ENCODE data around the gene CADPS.
A peak's percentile ranks its signal among the peaks of the same experiment; 100 is the strongest.

The CADPS gene

DNA sequence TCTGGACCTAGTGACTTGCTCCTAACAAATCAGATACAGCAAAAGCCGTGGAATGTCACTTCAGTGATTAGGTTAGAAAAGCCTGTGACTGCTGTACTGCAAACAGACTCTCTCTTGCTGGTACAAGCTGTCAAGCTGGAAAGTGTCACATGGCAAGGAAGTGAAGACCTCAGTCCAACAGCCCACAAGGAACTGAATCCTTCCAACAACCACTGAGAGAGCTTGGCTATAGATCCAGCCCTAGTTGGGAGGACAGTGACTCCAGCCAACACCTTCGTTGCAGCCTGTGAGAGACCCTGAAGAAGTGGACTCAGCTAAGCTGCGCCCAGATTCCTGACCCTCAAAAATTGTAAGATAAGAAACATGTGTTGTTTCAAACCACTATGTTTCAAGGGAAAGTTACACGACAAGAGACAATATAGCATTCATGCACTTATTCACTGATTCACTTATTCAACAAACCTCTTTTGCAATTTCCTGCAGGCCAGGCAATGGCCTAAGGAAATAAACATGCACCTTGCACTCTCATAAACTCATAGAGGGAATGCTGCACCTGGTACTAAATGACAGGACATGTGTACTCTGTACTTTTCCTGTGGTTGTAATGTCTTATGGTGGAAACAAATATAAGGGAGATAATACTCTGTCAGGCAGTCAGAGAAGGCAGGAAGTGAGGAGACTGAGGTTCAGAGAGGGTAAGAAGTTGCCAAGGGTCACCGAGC is 142.9 kb downstream of the CADPS start:
- no peak for DNase-seq

DNA sequence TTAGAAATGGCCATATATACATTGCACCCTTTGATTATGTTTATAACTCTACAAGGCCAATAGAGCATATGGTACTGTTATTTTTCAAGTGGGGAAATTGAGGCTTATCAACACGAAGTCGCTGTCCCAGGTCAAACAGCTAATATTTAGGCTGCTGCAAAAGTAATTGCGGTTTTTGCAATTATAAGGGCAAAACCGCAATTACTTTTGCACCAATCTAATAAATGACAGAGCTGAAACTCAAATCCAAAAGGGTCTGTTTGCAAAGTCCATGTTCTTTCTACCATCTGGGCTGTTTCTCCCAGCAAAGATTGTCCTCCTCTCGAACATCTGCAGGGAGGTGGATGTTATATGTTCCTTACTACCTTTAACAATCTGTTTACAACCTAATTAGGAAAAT is 147.2 kb downstream of the CADPS start:
- no peak for DNase-seq

DNA sequence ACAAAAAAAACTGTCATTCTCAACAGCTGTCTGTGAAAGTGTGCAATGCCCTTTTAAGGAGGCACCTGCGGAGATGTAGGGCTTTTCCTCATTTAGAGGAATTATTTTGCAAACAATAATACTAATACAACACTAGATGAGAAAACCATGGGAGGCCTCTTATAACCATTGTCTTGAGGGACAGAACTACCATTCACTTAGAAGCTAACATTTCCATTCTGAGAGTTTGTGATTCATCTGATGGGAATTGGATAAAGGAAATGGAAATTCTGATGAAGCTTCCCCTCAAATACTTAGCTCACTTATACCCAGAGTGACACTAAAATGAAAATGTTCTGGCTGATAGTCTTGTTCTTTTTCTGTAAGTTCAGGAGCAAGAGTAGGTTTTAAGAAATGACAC is 147.7 kb downstream of the CADPS start:
- DNase-seq, result no peak

DNA sequence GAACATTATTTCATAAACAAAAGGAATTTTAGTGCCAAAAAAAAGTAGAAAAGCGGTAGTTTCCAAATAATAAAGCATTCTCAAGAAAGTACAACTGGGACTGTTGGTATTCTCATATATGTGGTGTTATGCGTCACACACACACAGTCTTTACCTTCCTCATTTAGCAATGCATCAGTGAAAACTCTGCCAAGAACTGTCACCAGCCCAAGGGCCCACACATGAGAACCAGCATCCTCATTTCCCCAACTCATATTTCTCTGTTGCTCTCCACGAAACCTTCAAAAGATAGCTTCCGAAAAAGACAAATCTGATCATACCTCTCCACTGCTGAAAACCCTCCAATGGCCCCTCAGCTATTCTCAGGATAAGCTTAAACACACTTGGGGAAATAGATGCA is 150.7 kb downstream of the CADPS start:
- DNase-seq, result no peak

DNA sequence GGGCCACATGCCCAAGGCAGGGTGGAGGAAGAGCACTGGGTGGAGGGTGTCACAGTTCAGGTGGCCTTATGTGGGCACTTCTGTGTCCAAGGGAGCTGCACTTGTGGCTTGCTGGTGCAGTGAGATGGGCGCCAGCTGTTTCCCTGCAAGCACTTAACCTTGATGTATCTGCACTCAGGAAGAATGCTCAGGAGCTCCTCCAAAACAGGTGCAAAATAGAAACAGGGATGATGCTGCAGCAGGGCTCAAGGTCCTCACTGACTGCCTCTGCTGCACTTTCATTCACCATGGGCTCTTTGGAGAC is 151.3 kb downstream of the CADPS start:
- DNase-seq, result no peak

DNA sequence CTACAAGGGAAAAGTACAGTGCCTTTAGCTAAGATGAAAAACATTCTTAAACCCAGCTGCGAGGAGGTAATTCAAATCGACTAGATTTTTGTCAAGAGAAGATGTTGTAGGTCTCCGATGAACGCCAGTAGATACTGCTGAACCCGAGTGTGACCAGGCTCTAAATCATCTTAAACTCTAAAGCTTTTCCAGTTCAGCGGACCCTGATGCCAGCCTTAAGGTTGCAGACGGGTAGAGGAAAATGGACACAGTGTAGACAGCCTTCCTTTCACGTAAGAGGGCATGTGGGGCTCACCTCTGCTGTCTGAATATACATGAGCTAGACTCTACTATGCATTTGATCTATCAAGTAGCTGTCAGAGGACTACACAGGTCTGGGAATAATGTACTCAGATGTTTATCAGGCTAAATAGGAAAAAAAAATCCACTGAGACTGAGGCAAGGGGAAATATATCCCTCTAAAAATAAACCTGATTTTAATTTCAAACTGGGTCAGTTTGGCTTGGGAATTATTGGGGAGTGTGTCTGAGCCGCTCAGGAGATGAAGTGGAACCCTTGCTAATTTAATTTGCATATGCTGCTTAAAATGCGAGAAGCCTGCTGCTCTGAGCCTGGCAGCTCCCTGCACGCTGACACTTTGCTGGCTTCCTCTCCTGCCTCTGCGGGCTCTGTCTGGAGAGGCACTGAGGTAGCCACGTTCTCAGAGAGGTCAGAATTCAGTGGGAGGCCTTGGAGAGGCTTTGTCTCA is 151.9 kb downstream of the CADPS start:
- DNase-seq, result no peak

GRCh38 chr3:62722344-62722743 is 152.9 kb downstream of the CADPS start:
- DNase-seq, result no peak

DNA sequence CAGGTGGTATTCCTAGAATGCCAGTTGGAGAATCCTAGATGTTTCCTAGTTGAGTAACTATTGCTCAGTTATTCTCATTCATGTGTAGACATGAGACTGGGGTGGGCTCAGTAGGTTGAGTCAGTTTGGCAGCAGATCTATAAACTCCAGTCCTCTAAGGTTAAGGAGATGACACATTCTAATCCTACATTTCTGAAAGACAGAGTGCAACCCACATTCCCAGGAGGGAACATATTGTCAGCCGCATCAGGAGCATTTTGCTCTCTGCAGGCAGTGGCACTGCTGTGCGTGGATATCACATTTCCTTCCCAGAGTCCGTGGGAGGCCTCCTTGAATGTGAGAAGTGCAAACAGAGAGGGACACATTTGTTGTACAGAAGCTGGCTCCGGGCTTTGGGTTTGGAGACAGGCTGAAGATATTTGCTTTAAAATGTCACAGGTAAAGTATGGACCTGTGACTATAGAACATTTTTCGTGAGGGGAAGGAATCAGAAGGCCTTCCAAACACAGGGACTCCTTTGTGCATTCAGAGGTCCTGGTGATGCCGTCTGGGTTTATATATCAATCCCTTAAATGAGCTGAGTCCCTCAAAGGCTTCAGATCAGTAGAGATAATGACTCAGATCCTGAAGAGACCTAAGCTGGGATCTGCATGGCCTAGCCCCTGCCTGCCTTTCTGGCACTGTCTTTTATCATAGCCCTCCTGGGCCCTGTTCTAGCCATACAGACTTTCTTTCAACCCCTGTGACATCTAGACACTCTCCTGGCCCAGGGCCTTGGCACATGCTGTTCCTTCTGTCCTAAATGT is 156.5 kb downstream of the CADPS start:
- DNase-seq, result no peak

- DNase-seq, result no peak
These were observed 157.2 kb downstream of the CADPS start for GRCh38 chr3:62718011-62718410.

- DNase-seq, result no peak
These were observed 162.5 kb downstream of the CADPS start for GRCh38 chr3:62712746-62713145.

GRCh38 chr3:62710751-62711150 is 164.5 kb downstream of the CADPS start:
- DNase-seq, result no peak

GRCh38 chr3:62708638-62709373 is 166.4 kb downstream of the CADPS start:
- peak; percentile 41 for DNase-seq

DNA sequence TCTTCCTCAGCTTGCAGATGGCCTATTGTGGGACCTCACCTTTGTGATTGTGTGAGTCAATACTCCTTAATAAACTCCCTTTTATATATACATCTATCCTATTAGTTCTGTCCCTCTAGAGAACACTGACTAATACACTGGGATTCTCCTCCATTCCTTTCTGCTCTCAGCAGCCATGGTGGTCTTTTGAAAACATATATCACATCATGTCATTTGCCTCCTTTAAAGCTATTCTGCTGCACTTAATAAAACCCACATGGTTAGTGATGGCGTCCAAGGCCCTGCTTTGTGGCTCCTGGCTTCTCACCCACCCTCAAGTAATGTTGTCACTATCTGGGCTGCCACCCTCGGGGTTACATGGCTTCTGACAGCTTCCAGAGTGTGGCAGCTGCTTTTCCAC is 169.5 kb downstream of the CADPS start:
- DNase-seq, result no peak

GRCh38 chr3:62703451-62704167 is 171.6 kb downstream of the CADPS start:
- DNase-seq, result no peak

DNA sequence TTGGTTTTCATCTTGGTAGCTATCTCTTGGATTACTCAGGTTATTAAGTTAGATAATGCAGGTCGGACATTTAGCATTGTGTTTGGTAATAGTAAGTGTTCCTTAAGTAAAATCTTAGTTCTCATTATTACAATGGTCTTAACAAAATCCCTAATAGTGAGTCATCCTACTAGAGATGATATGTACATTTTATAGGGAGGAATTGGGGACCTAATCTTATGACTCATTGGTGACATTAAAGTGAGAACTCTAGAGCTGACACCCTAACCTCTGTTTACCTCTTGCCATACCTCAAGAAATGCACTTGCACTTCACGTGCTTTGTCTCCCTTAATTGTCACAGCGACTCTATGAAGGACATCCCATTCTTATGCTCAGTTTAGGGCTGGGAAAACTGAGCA is 174.9 kb downstream of the CADPS start:
- no peak for DNase-seq

GRCh38 chr3:62699728-62700127 is 175.5 kb downstream of the CADPS start:
- DNase-seq, result no peak

DNA sequence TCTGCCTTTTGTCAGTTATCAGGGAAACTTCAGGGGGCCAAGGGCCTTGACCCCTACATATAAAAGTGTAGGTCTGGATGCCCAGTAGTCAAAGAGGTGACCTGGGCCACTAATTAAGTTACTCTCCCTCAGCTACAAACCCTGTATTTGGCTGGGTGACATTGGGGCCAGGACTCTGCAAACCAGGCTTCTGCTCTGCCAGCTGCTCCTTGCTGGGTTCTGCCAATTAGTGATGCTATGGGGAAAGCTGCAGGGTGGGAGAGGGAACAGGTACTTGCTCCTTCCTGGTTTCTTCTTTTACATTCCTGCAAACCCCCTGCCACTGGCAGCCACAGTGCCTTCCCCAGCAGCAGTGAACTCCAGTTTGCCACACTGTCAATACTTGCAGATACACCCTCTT is 179.2 kb downstream of the CADPS start:
- no peak for DNase-seq

DNA sequence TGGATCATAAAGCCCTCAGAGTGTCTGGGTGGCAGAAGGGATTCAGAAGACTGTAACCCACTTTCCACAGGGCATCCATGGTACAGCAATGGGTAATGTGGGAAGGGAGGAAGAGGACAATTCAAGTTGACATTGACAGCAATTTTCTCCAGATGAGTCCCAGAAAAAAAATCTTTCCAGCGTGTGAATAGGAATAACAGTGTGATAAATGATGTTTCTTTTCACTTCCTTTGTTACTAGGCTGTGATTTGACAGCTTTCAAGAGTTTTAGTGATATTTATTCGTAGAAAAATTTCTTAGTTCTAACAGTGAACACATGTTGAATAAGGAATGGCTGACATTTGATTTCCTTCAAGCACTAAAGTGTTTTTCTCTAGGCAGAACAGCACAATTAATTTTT is 186.4 kb downstream of the CADPS start:
- DNase-seq, result no peak

DNA sequence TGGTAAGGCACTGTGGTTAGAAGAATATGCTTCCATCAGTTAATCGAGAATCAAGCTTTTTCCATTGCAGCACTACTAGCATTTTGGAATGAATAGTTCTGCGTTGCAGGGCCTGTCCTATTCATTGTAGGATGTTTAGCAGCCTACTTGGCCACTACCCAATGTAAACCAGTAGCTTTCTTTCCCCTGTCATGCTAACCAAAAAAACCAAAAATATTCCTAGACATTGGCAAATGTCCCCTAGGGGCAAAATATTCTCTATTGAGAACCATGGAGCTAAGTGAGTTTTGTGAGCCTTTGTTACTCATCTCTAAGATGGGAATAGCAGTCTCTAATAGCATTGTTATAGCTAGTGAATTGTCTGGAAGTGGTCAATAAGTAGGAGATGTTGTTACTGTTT is 187.2 kb downstream of the CADPS start:
- DNase-seq, result no peak

GRCh38 chr3:62686503-62687294 is 188.5 kb downstream of the CADPS start:
- no peak for DNase-seq

- no peak for DNase-seq
These were observed 192.4 kb downstream of the CADPS start for GRCh38 chr3:62682826-62683225.

DNA sequence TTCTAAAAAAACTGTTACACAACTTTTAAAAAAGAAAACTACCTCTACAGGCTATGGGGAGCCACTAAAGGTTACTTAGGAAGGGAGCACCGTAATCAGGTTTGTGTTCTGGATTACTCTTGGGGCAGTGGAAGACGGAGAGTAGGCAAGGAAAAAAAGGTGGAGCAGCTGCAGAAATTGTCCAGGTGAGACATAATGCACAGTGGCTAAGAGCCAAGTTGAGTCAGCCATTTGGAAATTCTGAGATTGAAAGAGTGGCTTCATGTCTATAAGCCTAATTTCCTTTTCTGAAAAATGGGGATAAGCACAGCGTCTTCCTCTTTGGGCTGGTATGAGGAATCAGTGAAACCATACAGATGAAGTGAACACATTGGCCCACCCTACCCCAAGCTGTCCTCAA is 195.2 kb downstream of the CADPS start:
- DNase-seq, result no peak
